WTC11 (cell line): Measurements from ENCODE around the gene HDC. TPM values are rescaled to one million over a fixed set of nuclear protein-coding genes. Genes with fewer than 3 reads are reported as not detected.

Experiments used
- ATAC-seq: fragments of 200-7000 bp; cut with Tn5 transposase; 2 replicates; pipeline ENCODE4 v1.10.0; 2021; ENCODE audit warnings: mild to moderate bottlenecking, moderate library complexity
- CTCF ChIA-PET: fragments of 300-600 bp; sonication (Branson Sonifier 250); formaldehyde crosslinking; loops from one replicate; lab custom pipeline; 2021; ENCODE audit warnings: antibody characterized with exemption; lab: Charles Lee
- POLR2A ChIA-PET: fragments of 350-600 bp; sonication (Branson Sonifier 250); formaldehyde crosslinking; loops from one replicate; lab custom pipeline; 2021; ENCODE audit warnings: antibody characterized with exemption; lab: Charles Lee
- DNase-seq: peaks from one replicate; pipeline ENCODE4 v3.0.0; 2021; ENCODE audit warnings: low spot score
- H3K27ac Mint-ChIP-seq: 2 replicates; pipeline ENCODE4 v1.8.0; 2021; ENCODE audit warnings: mixed read lengths
- H3K27me3 Mint-ChIP-seq: 2 replicates; pipeline ENCODE4 v1.8.0; 2021; ENCODE audit warnings: low read depth, mild to moderate bottlenecking, moderate library complexity, mixed read lengths
- H3K36me3 Mint-ChIP-seq: 2 replicates; pipeline ENCODE4 v1.8.0; 2021; ENCODE audit warnings: mixed read lengths
- H3K4me1 Mint-ChIP-seq: 2 replicates; pipeline ENCODE4 v1.8.0; 2022; ENCODE audit warnings: mixed read lengths
- H3K4me3 Mint-ChIP-seq: 2 replicates; pipeline ENCODE4 v1.8.0; 2021; ENCODE audit warnings: mild to moderate bottlenecking, moderate library complexity, mixed read lengths
- H3K9me3 Mint-ChIP-seq: 2 replicates; pipeline ENCODE4 v1.8.0; 2021; ENCODE audit warnings: mixed read lengths
- ATF1 ChIP-seq: sonication (generic); formaldehyde crosslinking; IDR thresholded peaks from 2 replicates; pipeline ENCODE4 v1.8.1; 2023; ENCODE audit warnings: mild to moderate bottlenecking, moderate library complexity, missing genetic modification reagents
- CREB1 ChIP-seq: sonication (generic); formaldehyde crosslinking; IDR thresholded peaks from 2 replicates; pipeline ENCODE4 v1.8.0; 2023; ENCODE audit warnings: mild to moderate bottlenecking, missing genetic modification reagents
- ERG ChIP-seq: fragments of 250-450 bp; sonication (Bioruptor Pico); IDR thresholded peaks from 2 replicates; pipeline ENCODE4 v1.8.0; 2021; ENCODE audit warnings: mild to moderate bottlenecking
- ESRRA ChIP-seq: sonication (generic); formaldehyde crosslinking; IDR thresholded peaks from 2 replicates; pipeline ENCODE4 v1.8.1; 2022; ENCODE audit warnings: mild to moderate bottlenecking, missing genetic modification reagents, borderline replicate concordance
- FOXJ3 ChIP-seq: sonication (generic); formaldehyde crosslinking; IDR thresholded peaks from 2 replicates; pipeline ENCODE4 v1.9.0; 2021; ENCODE audit warnings: missing genetic modification reagents, mild to moderate bottlenecking, borderline replicate concordance
- NFATC4 ChIP-seq: fragments of 250-450 bp; sonication (Bioruptor Pico); IDR thresholded peaks from 2 replicates; pipeline ENCODE4 v1.9.0; 2021; ENCODE audit warnings: mild to moderate bottlenecking
- PRDM15 ChIP-seq: sonication (generic); formaldehyde crosslinking; IDR thresholded peaks from 2 replicates; pipeline ENCODE4 v1.8.0; 2022; ENCODE audit warnings: missing genetic modification reagents
- PRRX2 ChIP-seq: fragments of 250-450 bp; sonication (Bioruptor Pico); IDR thresholded peaks from 2 replicates; pipeline ENCODE4 v1.8.0; 2021; ENCODE audit warnings: mild to moderate bottlenecking
- RELA ChIP-seq: sonication (generic); formaldehyde crosslinking; IDR thresholded peaks from 2 replicates; pipeline ENCODE4 v1.8.1; 2022; ENCODE audit warnings: missing genetic modification reagents, mild to moderate bottlenecking, borderline replicate concordance
- SP1 ChIP-seq: sonication (generic); formaldehyde crosslinking; conservative IDR thresholded peaks from 2 replicates; pipeline ENCODE4 v1.8.1; 2022; ENCODE audit warnings: missing genetic modification reagents
- STAT6 ChIP-seq: sonication (generic); formaldehyde crosslinking; conservative IDR thresholded peaks from 2 replicates; pipeline ENCODE4 v1.8.1; 2023; ENCODE audit warnings: mild to moderate bottlenecking, low read depth, missing genetic modification reagents, moderate library complexity
- TEAD4 ChIP-seq: sonication (generic); formaldehyde crosslinking; IDR thresholded peaks from 2 replicates; pipeline ENCODE4 v1.8.0; 2022; ENCODE audit warnings: mild to moderate bottlenecking, missing genetic modification reagents
- ZNF232 ChIP-seq: sonication (generic); formaldehyde crosslinking; IDR thresholded peaks from 2 replicates; pipeline ENCODE4 v1.8.0; 2022; ENCODE audit warnings: mild to moderate bottlenecking, missing genetic modification reagents
- ZNF396 ChIP-seq: fragments of 250-450 bp; sonication (Bioruptor Pico); IDR thresholded peaks from 2 replicates; pipeline ENCODE4 v1.8.0; 2021; ENCODE audit warnings: mild to moderate bottlenecking, moderate library complexity, borderline replicate concordance
- total RNA-seq: library from RNA; stranded (reverse); gene quantifications from 3 replicates; pipeline ENCODE4 v1.2.3, GENCODE V29; 2021
- TF ChIP-seq, protein P1 (sequence below): fragments of 250-450 bp; sonication (Bioruptor Pico); IDR thresholded peaks from 2 replicates; pipeline ENCODE4 v2.1.2; 2022; ENCODE audit warnings: mild to moderate bottlenecking, moderate library complexity
- TF ChIP-seq, protein P2 (sequence below): sonication (generic); formaldehyde crosslinking; IDR thresholded peaks from 2 replicates; pipeline ENCODE4 v1.8.1; 2023; ENCODE audit warnings: mild to moderate bottlenecking, missing genetic modification reagents

The HDC gene
- total RNA-seq, 1 experiment from 2014 or later, result not detected

GRCh38 chr15:50229336-50229735 is 36.2 kb downstream of the HDC start (continued):
- TF ChIP-seq SP1 (CRISPR knock-in tag) (no peak), ESRRA (CRISPR knock-in tag) (no peak), TEAD4 (CRISPR knock-in tag) (no peak)

DNA sequence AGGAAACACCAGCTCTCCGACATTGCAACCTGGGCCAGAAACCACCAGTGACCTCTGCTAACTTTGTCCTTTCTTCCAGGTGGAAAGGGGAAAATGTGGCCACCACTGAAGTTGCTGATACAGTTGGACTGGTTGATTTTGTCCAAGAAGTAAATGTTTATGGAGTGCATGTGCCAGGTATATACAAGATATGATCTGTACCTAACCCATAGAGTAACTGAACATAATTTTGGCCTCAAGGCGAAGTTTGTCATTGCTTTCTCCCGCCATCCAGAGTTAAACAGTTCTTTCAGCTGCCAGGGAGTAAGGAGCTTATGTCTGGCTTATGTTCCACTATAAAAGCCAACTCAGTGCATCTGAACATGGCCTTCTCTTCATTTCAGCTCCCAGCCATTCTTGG is 36.7 kb downstream of the HDC start:
- no peaks in the 10 kb centered on the region for H3K27me3 Mint-ChIP-seq
- DNase-seq, result no peak
- POLR2A ChIA-PET, result no interaction called here
- H3K4me1 Mint-ChIP-seq, result no peaks in the 10 kb centered on the region
- H3K36me3 Mint-ChIP-seq, result peaks cover 3% of the 10 kb centered on the region; the same call in 1 of the 2 replicates
- TF ChIP-seq ZNF232 (CRISPR knock-in tag) (no peak), CREB1 (CRISPR knock-in tag) (no peak), ZNF396 (CRISPR knock-in tag) (no peak), STAT6 (CRISPR knock-in tag) (no peak), FOXJ3 (CRISPR knock-in tag) (no peak), PRRX2 (CRISPR knock-in tag) (no peak), ATF1 (CRISPR knock-in tag) (no peak), NFATC4 (CRISPR knock-in tag) (no peak), RELA (CRISPR knock-in tag) (no peak), PRDM15 (CRISPR knock-in tag) (no peak), ERG (CRISPR knock-in tag) (no peak)
- TF ChIP-seq, protein P1, sequence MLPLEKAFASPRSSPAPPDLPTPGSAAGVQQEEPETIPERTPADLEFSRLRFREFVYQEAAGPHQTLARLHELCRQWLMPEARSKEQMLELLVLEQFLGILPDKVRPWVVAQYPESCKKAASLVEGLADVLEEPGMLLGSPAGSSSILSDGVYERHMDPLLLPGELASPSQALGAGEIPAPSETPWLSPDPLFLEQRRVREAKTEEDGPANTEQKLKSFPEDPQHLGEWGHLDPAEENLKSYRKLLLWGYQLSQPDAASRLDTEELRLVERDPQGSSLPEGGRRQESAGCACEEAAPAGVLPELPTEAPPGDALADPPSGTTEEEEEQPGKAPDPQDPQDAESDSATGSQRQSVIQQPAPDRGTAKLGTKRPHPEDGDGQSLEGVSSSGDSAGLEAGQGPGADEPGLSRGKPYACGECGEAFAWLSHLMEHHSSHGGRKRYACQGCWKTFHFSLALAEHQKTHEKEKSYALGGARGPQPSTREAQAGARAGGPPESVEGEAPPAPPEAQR (CRISPR knock-in tag), result no peak
- TF ChIP-seq, protein P2, sequence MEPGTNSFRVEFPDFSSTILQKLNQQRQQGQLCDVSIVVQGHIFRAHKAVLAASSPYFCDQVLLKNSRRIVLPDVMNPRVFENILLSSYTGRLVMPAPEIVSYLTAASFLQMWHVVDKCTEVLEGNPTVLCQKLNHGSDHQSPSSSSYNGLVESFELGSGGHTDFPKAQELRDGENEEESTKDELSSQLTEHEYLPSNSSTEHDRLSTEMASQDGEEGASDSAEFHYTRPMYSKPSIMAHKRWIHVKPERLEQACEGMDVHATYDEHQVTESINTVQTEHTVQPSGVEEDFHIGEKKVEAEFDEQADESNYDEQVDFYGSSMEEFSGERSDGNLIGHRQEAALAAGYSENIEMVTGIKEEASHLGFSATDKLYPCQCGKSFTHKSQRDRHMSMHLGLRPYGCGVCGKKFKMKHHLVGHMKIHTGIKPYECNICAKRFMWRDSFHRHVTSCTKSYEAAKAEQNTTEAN (CRISPR knock-in tag), result no peak
- no peaks in the 10 kb centered on the region for H3K9me3 Mint-ChIP-seq
- ATAC-seq, result no peak
- H3K27ac Mint-ChIP-seq, result no peak overlapping the region
- no peak overlapping the region for H3K4me3 Mint-ChIP-seq
- CTCF ChIA-PET, result interaction anchor here (1.1 kb wide), 1 partner anchor 87 kb away, joined by 3 read pairs; no protein-coding TSS in a partner anchor
